SK-N-MC (cell line): Measurements from ENCODE around the gene GRIP1.
"Not testable (repeated sequence)": the region's sequence is repeated elsewhere in the genome, so short reads cannot be mapped to it uniquely, and the experiment has no call there.

ENCODE experiments used
- FOXP2 ChIP-seq: optimal IDR thresholded peaks from 2 replicates; pipeline ENCODE3; 2011; ENCODE audit warnings: mild to moderate bottlenecking, moderate library complexity; ENCODE audit not compliant: insufficient read depth; ENCODE audit errors: extremely low read length, control extremely low read depth
- POLR2AphosphoS5 ChIP-seq: IDR thresholded peaks from 2 replicates; pipeline ENCODE4 v1.6.1; 2012; ENCODE audit warnings: mild to moderate bottlenecking, low read depth, low read length, borderline replicate concordance

GRCh38 chr12:66303316-66303804, 375.5 kb downstream of the GRIP1 start:
- not testable (repeated sequence) for TF ChIP-seq POLR2AphosphoS5, FOXP2
